HG02973 (cell line): ENCODE results near the gene CARD11.

Experiments
- ATAC-seq: cut with Tn5 transposase; IDR thresholded peaks from one replicate; pipeline ENCODE4 v1.9.1; 2021; ENCODE audit warnings: moderate library complexity; ENCODE audit not compliant: unreplicated experiment

CARD11 gene

DNA sequence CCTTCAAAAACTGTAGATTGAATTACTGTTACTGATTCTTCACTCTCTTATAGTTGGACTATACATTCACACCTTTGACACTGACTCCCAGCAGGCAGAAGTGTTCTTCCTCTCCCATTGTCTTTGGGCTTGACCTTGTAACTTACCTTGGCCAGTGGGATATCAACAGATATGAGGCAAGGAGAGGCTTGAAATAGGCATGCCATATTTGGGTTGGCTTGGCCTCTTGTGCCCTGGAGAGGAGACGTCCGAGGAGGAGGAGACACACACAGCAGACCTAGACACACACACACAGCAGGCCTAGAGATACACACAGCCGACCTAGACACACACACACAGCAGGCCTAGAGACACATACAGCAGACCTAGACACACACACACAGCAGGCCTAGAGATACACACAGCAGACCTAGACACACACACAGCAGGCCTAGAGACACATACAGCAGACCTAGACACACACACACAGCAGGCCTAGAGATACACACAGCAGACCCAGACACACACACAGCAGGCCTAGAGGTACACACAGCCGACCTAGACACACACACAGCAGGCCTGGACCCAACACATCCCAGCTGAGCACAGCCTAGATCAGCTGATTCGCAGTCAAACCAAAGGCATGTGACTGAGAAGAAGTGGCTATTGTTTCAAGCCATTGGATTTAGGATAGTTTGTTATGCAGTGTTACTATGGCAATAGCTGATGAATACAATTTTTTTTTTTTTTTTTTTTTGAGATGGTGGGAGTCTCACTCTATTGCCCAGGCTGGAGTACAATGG, 187.1 kb downstream of the CARD11 start:
- ATAC-seq, result no peak
